Measurements from ENCODE around the gene C11orf58.

The C11orf58 gene

GRCh38 chr11:16767957-16768356 is 29.5 kb downstream of the C11orf58 start:
- no peak for DNase-seq (ENCODE audit: extremely low read depth in 1 of 2, low read depth in 1 of 2)

DNA sequence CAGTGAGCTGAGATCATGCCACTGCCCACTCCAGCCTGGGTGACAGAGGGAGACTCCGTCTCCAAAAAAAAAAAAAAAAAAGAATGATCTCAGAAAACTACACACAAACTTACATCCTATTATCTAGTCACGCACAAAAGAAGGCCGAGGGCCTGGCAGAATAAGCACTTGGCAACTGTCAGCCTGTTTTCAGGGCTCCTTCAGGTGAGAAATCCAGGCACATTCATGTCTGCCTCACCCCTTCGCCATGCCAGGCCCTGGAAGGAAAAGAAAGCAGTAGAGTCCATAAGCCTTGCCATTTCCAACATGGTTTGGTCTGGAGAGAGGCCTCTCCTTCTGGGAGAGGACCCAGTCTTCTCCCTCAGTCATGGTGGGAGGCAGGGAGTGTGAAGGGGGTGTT is 30.9 kb downstream of the C11orf58 start:
- DNase-seq (ENCODE audit: extremely low read depth in 1 of 2, low read depth in 1 of 2) = no peak

DNA sequence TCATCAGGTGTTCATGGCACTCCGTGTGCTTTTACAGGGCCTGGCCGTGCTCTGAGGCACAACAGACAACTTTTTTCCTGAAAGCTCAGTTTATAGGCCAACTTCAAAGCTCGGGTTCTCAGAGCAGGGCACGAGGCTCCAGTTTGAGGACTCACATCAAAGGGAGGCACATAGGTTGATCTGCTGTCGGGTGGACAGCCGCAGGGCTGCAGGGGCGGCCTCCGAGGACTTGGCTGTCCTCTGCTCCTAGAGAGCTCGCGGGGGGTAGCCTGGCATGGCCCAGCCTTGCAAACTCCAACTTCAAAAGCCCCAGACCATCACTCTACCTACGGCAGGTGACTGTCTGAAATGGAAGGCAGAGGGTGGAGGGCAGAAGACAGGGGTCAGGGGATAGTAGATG is 31.6 kb downstream of the C11orf58 start:
- no peak for DNase-seq (ENCODE audit: extremely low read depth in 1 of 2, low read depth in 1 of 2)

GRCh38 chr11:16771350-16772140 is 33.1 kb downstream of the C11orf58 start:
- no peak for DNase-seq (ENCODE audit: extremely low read depth in 1 of 2, low read depth in 1 of 2)

DNA sequence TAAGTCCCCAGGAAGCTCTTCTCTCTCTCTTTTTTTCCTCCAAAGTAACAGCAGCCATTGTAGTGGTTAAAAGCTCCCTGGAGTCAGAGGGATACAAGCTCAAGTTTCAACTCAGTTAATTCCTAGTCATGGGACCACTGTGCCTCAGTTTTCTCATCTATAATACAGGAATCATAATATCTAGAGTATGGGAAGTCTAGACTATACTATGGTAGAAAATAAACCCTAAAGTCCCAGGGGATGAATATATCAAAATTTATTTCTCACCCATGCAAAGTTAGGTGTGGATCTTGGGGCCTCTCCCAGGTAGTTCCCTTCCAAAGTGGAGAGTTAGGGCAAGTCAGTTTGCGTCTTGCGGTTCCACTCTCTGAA is 33.7 kb downstream of the C11orf58 start:
- DNase-seq (ENCODE audit: extremely low read depth in 1 of 2, low read depth in 1 of 2) = no peak

DNA sequence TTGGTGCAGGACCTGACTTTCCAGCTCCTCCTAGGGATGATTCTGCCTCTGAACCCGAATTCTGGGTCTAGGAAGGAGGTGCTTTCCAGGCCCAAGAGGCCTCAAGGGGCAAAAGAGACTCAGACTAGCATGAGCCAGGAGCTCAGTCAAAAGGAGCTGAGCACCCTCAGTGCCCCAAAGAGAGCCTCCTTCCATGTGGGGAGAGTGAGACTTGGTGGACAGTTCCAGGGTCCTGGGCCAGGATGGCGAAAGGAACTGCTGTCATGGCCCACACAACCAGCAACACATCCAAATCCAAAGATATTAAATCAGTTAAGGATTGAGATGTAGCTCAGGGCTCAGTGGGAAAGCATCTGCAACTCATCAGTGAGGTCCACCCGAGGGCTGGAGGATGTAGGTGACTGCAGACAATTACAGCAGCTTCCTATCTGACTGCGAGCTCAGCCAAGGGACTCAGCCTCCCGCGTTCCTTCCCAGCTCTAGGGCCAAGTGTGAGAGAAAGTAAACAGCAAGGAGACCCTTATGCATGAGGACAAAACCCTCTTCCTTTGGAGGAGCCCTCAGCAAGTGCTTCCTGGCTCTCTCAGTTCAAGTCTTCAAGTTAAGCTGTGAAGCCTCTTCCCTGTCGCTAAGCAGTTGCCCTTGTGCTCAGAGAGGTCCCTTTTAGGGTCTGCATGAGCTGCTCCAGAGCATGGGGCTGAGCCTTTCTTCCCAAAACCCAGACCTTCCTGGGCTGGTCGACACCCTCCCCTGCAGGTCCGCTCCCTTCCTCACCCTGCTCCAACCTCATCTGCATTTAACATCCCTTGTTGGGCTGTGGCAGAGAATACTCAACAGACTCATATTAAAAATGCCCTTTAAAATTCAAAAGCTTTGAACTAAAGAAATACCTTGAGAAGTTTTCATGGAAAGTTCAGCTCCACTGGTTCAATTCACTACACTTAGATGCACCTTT is 35.8 kb downstream of the C11orf58 start:
- DNase-seq (ENCODE audit: extremely low read depth in 1 of 2, low read depth in 1 of 2) = no peak

DNA sequence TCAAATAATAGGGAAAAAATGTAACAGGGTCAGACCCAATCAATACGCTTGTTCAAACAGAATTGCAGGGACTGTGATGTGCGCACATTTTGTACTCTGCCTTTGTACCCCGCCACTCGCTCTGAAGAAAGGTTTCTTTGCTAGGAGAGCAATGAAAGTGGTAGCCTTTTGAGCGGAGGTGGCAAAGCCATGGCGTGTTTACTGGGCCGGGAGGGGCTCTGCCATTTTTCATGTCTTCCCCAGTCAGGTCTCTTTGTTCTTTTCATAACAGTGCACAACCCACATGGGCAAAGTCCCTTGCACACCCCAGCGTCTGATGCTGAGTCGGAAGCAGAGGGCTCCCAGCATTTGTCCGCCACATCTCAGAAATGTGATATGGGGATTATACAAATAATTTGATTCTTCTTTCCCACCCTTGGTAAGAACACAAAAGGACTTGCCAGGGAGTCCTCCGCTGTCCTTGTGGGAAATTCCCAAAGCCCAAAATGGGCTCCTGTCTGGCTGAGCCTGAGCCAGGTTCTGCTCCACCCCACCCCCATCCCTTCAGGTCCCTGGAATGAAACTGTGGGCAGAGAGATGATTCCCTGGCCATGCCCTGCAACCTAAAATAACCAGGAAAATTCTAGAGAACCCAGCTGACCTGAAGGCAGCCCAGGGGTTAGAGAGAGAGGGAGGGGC is 36.6 kb downstream of the C11orf58 start:
- DNase-seq (ENCODE audit: extremely low read depth in 1 of 2, low read depth in 1 of 2) = no peak

- no peak for DNase-seq (ENCODE audit: extremely low read depth in 1 of 2, low read depth in 1 of 2)
Measured at GRCh38 chr11:16775614-16776283, 37.3 kb downstream of the C11orf58 start.

- no peak for DNase-seq (ENCODE audit: extremely low read depth in 1 of 2, low read depth in 1 of 2)
Measured at GRCh38 chr11:16776711-16777612, 38.5 kb downstream of the C11orf58 start.

- DNase-seq (ENCODE audit: extremely low read depth in 1 of 2, low read depth in 1 of 2) = no peak
Measured at GRCh38 chr11:16777613-16777975, 39.1 kb downstream of the C11orf58 start.

- no peak for DNase-seq (ENCODE audit: extremely low read depth in 1 of 2, low read depth in 1 of 2)
Measured at GRCh38 chr11:16778286-16778685, 39.8 kb downstream of the C11orf58 start.

GRCh38 chr11:16778876-16779275 is 40.4 kb downstream of the C11orf58 start:
- no peak for DNase-seq (ENCODE audit: extremely low read depth in 1 of 2, low read depth in 1 of 2)

DNA sequence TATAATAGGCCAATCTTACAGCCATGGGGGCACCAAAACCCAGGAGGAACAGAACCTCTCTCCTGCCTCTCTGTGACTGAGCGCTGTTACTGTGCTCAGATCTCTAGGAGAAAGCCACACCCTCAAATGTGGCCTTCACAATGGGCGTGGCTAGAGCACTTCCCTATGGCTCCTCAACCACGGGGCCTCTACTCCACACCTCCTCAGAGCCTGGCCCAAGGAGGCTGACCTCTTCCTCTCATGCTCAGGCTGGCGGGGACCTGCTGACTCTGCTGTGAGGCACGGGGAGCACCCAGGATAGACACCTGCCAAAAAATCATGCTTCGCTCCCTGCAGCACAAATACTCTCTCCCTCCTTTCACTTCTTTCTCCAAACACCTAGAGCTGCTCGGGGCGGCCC is 41.0 kb downstream of the C11orf58 start:
- DNase-seq (ENCODE audit: extremely low read depth in 1 of 2, low read depth in 1 of 2) = no peak

DNA sequence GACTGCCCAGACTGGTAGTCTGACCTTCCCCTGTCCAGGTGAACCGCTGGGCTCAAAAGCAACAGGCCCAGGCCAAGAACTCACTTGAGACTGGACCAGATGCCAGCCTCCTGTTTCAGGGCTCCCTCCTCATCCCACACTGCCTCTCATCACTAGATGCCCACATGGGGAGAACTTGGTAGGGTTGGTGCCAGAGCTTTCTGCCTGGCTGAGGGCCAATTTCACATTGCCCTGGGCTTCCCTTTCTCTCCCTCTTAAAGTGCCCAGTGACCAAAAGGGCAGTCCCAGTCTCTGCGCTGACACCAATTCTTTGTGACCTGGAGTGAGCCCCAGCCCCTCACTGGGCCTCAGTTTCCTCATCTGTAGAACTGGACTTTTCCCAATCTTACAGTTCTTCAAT is 41.7 kb downstream of the C11orf58 start:
- no peak for DNase-seq (ENCODE audit: extremely low read depth in 1 of 2, low read depth in 1 of 2)

GRCh38 chr11:16780698-16781550 is 42.5 kb downstream of the C11orf58 start:
- no peak for DNase-seq (ENCODE audit: extremely low read depth in 1 of 2, low read depth in 1 of 2)

- DNase-seq (ENCODE audit: extremely low read depth in 1 of 2, low read depth in 1 of 2) = no peak
Measured at GRCh38 chr11:16781936-16782919, 43.8 kb downstream of the C11orf58 start.

DNA sequence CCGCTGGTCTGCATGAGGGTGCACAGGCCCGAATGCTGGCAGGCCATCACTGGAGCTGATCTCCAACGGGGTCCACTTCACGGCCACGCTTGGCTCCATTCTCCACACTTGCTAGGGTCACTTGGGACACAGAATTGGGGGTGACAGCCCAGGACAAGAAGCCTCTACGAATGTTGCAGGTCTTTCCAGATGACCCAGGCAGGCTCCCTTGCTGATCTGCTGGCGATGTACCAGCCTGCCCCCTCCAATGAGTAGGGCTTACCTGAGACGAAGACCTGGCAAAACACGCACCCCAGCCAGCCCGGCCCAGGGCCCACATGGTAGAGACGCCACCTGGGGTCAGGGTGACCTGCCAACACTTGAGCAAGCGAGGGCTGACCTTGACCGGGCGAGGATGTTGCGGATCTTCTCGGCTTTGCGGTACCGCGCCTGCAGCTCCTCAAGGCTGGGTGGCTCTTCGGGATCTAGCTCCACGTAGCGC is 44.9 kb downstream of the C11orf58 start:
- no peak for DNase-seq (ENCODE audit: extremely low read depth in 1 of 2, low read depth in 1 of 2)

DNA sequence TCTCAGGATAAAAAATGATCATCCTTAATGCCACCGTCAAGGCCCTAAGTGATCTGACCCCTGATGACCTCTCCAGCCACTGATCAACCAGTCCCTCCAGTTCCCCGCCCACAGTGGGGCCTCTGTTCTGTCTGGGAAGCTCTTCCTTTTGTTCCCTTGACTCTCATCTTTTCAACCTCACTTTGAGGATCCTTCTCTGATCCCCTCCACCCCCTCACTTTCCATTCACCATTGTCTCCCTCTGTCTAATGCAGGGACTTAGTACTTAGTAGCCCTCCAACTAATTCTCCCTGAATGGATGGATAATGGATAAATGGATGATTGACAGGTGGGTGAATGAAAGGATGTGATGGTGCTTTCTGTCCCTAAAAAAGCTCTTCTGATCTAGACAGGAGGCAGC is 45.6 kb downstream of the C11orf58 start:
- no peak for DNase-seq (ENCODE audit: extremely low read depth in 1 of 2, low read depth in 1 of 2)
